NCI-H748 treated with DMSO at 0.1 percent for 48 hours (cell line): ENCODE results near the gene LRRC74A.

ENCODE experiments used
- DNase-seq: peaks from one replicate; lab custom pipeline; 2025; lab: John Stamatoyannopoulos, UW

LRRC74A gene

DNA sequence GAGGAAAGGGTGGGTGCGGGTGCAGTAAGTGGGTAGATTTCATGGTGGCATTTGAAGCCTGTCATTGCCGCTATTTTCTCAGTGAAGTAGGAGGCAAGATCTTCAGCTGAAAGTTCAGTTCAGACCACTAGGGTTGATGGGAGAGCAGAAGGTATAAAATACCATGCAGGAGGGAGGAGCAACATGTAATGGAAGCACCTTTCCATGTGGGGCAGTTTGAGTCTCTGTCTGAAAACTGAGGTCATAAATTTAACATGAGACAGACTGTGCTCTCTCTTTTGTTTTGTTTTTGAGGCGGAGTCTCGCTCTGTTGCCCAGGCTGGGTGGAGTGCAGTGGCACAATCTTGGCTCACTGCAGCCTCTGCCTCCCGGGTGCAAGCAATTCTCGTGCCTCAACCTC, 22.7 kb downstream of the LRRC74A start:
- DNase-seq: no peak

DNA sequence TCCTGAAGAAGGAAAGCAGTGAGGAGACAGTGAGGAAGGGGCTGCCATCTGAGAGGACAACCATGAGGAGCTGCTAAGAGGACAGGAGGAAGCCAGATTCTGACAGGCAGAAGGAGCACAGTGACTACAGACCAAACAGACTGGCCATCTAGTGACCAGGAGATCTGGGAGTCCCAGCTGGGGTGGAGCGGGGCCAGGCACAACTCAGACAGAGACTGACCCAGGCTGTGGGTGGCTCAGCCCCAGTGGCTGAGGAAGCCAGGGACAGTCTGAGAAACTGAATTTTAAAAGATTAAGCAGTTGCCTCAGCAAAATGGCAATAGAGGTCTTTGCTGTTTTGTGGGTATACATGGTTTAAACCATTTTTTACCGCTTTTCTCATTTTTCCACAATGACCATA, 28.9 kb downstream of the LRRC74A start:
- DNase-seq: no peak

DNA sequence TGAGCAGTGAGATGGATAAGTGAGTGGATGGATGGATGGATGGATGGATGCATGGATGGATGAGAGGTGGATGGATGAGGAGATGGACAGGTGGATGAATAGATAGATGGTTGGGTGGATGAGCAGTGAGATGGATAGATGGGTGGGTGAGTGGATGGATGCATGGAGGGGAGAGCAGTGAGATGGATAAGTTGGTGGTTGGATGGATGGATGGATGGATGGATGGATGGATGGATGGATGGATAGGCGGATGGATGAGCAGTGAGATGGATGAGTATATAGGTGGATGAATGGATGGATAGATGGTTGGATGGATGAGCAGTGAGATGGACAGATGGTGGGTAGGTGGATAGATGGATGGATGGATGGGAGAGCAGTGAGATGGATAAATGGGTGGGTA, 30.6 kb downstream of the LRRC74A start:
- DNase-seq: no peak

DNA sequence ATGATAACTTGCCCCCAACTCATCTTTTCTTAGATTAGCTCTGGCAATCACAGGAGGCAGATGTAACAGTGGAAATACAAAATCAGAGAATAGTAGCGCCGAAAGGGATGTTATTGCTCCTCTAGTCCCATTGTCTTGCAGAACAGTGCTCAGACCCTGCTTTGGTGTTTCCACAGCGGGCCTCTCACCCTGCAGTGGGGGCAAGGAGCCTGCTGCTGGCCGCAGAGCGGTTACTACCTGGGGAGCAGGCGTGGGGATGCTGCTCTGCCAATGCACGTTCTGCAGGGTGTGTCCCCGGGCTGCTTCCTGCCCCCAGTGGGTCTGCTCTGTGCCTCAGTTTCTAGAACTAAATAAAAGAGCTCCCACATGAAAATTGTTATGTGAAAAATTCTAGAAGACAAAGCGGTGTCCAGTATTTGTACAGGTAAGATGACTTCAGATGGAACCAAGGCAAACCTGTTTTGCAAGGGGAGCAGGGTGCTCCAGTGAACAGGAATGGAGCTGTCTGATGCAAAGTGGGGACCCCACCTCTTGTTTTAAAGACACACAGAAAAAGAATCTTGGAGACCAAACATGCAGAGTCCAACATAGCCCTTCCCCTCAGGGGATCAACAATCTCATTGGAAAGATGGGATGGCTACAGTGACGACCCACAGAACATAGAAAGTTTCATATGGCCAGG, 35.5 kb downstream of the LRRC74A start:
- no peak for DNase-seq

DNA sequence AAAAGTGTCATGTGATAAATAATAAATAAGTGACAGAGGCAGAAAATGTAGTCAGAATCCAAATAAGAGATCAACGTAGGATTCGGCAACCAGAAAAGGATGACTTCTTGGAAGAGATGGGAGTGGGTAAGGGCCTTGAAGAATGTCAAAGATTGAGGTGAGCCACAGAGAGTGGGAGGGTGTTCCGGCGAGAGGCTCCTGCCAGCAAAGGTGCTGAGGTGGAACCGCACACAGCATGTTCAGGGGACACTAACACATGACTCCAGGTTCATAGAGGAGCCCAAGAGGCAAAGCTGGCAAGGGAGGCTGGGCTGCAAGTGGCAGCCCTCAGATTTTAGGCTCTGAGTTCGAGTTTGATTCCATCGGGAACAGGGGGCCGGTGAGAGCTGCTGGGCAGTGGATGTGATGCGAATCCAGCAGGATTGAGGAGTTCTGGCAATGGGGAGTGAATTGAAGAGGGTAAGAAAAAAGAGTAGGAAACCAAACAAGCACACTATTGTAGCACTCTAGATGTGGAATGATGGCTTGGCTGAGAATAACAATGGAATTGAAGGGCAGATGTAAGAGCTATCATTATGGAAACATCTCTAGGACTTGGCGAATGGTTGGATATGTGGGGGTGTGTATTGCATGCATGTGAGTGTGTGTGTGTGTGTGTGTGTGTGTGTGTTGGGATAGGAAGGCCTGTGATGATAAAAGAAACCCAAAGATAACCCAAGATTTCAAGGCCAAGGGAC, 36.5 kb downstream of the LRRC74A start:
- no peak for DNase-seq

DNA sequence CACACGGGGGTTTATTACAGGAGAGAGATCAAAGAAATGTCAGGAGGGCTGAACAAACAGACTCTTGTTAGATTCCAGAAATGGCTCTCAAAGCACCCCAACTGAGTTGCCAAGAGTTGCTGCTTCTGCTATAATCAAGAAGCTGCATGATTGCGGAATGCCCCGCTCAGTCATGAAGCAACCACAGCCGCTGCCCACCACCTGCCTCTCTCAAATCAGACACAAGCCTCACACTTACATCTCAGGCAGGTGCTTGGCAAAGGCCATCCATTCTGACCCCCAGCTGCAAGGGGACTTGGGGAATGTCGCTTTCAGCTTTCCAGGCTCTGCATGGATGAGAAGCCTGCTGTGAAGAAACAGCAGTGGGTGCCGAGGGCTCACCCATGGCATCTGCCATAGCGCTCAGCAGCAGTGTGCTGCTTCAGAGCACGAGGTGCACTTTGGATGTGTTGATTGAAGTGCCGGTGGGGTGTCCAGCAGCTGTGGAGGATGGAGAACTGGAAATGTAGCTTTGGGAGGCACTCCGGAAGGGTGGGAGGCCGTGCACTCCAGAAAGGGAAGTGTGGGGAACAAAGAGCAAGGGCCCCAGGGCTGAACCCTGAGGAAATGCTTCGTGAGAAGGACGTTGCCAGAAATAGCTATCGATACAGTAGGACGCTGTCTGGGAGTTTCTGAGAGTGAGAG, 37.7 kb downstream of the LRRC74A start:
- DNase-seq: no peak

DNA sequence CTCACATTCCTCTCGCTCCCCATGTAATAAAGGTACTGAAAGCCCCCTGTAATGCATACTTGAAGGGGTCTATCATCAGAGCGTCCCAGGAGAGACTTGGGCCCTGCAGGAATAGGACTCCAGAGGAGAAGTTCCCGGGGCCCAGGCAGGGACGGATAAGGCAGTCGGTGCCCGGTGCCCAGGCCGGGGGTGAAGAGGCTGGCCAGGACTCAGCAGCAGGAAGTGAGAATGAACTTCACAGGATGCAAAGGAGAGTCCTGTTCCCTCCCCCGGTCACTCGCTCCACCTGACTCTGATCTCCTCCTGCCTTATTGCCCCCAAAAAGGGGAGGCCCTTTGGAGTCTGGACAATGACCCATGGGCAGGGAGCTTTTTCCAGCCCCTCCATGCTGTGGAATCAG, 40.2 kb downstream of the LRRC74A start:
- DNase-seq: no peak

DNA sequence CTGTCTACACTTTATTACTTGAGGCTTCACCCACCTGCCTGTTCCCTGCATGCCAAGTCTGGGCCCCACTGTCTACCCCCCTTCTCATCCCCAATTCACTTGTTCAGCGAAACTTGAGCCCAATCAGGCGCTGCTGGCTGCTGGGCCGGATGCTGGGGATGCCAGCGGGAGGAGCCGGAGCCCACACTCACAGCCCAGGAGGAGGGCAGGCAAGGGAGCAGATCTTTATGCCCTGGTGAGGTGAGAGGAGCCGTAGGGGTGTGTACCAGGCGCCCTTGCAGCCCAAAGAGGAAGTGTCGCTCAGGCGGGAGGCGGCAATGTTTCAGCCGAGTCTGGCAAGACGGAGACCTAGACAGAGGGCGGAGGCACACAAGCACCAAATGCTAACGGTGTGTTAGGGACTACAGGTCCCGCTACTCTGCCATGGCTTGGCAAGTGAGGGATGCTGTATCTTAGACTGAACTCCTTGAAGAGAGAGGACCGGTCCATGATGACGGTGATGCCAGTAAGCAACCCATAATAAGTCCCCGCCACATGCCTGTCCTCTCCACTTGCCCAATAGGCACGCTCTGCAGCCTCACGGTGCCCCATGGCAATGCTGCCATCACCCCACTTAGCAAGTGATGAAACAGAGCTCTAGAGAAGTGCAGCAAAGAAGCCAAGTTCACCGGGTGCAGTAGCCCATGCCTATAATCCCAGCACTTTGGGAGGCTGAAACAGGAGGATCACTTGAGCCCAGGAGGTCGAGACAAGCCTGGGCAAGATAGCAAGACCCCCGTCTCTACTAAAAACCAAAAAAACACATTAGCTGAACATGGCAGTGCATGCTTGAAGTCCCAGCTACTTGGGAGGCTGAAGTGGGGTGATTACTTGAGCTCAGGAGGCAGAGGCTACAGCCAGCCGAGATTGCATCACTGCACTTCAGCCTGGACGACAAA, 41.6 kb downstream of the LRRC74A start:
- no peak for DNase-seq

DNA sequence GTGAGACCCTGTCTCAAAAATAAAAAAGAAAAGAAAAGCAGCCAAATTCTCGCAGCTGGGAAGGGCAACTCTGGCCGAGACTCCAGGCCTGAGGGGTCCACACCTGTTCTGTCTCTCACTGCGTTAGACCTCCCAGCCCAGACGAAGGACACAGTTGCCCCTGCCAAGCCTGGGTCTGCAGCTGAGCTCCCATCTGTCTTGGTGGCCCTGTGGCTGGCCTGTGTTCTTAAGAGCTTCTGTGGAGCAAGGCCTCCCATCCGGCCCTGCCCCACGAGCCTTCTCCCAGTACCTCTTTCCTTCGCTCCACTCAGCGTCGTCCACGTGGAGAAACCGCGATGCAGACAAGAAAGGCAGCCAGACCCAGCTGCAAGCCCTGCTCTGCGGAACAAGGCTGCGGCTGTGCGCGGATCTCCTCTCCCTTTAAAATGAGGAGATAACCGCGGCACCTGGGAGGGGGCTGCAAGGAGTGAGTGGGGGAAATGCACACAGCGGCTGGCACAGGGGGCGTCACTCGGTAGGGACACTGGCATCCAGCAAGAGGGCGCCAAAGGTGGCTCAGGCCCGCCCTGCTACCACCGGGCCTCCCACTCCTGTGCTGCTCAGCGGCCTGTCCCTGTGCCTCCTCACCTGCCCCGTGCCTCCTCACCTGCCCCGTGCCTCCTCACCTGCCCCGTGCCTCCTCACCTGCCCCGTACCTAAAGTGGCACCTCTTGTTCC, 42.4 kb downstream of the LRRC74A start:
- DNase-seq: no peak

DNA sequence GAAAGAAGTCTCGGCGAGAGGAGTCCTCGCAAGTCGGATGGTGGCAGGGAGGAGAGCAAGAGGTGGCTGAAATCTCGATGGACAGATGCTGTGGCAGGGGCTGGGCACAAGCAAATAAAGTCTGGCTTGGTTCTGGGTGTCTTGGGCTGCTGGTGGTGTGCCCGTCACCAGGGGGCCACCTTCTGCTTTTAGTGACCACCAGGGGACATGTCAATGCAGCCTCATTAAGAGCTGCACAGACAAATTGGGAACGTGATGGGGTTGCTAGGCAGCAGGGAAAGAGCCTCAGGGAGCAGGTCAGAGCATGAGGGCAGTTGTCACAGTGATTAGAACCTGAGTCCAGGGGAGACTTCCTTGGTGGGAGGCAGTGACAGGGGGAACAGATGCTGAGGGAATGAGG, 44.0 kb downstream of the LRRC74A start:
- no peak for DNase-seq

DNA sequence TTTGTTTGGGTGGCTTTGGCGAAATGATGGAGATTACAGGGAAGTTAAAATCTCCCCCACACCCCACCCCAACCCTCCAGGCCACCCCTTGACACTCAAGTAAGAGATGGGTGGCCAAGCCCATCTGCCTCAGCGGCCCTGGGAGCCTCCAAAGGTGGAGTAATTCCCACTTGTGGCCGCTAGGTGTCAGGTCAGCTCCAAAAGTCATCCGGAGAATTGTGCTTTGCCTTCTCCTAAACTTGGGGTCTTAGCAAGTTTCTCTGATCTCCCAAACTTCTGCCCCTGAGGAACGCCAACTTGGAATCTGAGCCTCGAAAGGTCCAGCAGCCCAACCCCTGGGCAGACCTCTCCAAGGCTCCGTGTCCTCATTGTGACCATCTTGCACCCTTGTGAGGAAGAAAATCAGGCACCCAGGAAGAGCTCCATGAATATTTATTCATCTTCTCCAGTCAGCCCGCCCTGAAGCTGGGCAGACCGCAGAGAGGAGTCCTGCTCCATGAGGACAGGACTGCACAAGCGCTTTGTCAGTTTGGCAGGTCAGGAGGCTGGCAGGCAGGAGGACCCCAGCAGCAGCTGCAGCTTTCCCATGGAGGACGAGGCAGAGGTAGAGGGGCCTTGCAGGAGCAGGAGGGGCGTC, 46.7 kb downstream of the LRRC74A start:
- peak; percentile 40 for DNase-seq

DNA sequence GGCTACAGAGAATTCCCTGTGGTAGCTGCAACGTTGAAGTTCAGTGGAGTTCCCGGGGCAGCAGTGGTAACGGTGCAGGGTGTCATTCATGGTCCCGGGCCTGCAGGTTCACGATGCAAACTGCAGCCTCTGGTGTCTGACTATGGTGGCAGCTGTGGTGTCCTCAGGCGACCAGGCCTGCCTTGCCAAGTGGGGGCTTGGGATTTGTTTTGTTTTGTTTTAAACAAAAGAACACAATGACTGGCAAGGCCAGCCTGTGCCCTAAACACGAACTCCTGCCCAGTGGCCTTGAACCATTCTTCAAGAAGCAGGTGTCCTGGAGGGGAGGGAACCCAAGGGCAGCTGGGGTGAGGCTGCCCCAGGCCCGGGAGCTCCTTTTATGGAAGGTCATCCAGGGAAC, 48.5 kb downstream of the LRRC74A start:
- no peak for DNase-seq

DNA sequence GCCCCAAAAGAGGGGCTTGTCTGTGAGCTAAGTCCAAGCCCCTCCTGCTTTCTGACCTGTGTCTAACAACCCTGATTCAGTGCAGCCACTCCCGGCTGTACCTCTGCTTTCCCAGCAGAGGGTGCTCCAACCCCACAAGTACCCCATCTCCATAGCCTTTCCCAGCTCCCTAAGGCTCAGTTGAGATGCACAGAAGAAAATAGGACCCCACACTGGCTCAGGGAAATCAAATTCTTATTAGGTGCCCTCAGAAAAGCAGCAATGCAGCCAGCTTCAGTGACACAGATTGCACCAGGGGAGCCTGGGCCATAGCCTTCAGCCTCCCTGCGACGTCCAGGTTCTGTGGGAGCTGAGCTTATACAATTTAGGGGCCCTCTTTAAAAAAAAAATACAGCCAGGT, 49.9 kb downstream of the LRRC74A start:
- peak; percentile 34 for DNase-seq

DNA sequence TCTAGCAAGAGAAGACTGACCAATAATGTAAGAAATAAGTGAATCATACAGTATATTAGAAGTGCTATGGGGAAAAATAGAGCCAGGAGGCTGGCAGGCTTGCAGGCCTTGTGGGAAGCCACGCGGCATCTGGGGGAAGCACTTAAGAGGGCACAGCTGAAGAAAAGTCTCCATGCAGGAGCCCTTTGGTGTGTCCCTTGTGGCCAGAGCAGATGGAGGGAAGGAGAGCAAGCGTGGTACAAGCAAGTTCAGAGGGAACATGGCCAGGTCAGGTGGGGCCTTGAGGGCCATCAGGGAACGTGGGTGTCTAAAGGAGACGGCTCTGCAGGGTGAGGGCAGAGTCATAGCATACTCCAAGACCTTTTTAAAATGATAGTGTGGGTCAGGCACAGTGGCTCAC, 51.7 kb downstream of the LRRC74A start:
- DNase-seq: no peak

DNA sequence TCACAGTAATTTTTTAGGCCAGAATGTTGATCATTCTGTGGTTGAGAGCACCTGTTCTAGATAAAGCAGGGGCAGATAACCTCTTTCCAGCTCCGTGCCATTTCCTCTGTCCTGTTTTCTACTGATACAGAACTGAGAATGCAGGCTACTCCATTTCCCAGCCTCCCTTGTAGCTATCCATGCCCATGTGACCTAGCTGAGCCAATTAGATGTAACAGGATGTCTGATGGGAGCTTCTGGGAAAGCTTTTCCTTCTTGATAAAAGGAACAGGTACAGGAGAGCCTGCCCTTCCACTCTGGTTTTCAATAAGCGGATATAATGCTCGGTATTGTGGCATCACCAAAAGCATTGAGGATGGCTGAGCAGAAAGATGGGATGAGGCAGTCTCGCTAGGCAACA, 54.2 kb downstream of the LRRC74A start:
- no peak for DNase-seq

DNA sequence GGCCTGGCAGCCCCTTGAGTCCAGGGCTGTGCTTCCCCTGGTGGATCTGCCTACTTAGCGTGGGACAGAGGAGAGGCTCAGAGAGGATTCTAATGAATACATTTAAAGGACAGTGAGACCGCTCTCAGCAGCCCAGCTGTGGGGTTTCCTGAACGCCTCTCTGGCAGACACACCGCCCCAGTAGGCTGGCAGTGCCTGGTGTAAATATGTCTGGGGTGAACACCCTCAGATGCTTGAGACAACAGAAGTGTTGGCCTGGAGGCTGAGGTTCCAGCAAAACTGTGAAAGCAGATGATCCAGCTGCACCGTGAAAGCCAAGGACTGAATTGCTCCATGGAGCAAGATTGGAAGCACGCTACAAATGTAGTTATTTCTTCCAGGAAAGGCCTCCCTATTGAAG, 55.1 kb downstream of the LRRC74A start:
- no peak for DNase-seq

DNA sequence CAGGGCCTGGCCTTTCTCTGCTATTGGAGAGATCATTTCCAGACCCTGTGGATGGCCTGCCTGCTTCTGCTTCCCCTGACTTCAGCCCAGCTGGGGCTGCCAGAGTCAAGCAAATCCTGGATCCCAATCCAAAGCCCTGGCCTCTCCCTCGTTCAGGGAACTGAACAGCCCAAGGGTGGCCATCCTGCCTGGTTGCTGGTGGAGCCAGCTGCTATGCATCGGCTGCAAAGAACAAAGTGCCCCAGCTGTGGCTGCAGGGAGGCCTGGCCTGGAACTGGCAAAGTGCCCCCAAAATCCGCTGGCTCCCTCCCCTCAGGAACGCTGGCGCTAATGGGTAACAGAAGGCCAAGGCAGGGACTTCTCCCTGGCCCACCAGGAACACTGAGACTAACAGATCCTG, 56.4 kb downstream of the LRRC74A start:
- DNase-seq: no peak

DNA sequence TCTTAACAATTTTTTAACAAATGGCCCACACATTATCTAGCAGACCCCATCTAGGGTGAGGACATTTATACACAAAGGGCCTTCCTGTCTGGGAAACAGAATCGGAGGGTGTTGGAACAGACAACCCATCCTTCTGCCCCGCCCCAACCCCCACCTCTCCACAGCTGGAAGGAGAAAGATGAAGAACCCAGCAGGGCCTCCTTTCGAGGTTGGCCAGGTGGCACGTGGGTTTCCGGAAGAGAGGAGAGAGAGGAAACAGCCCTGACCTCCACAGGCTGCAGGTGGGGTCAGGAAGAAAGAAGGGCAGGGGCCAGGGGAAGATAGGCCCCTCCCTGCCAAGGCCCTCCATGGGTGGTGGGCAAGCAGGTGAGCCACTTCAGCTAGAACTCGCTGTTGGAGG, 57.2 kb downstream of the LRRC74A start:
- no peak for DNase-seq

DNA sequence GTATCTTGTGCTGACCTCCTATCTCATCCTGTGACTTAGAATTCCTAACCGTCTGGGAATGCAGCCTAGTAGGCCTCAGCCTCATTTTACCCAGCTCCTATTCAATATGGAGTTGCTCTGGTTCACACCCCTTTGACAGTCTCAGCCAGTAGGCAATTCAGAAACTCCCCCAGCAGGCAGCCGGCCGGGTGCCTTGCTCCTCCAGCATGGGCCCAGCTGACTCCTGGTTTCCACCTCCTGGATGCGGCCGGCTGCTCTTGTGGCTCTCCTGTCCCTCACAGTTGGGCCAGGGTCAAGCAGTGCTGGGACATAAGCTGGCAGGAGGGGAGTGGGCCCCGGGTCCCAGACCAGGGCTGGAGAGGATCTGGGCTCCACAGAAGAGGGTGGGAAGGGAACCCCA, 58.2 kb downstream of the LRRC74A start:
- DNase-seq: no peak

DNA sequence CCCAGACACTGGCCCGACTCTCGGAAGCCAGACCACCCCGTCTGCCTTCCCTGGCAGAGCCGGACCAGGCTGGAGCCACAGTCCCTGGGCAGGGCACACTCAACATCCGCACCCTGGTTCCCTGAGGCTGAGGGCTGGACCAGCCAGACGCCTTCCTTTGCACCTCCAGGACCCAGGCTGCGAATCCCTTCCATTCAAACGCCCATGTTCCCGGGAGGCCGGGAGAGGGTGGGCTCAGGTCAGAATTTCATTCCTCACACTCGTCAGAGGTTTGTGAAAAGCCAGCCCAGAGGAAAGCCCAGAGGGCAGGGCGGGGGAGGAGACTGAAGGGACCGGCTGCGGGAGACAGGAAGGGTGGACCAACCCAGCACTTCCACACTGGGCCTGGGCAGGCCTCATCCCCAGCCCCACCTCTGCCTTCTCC, 58.7 kb downstream of the LRRC74A start:
- no peak for DNase-seq

DNA sequence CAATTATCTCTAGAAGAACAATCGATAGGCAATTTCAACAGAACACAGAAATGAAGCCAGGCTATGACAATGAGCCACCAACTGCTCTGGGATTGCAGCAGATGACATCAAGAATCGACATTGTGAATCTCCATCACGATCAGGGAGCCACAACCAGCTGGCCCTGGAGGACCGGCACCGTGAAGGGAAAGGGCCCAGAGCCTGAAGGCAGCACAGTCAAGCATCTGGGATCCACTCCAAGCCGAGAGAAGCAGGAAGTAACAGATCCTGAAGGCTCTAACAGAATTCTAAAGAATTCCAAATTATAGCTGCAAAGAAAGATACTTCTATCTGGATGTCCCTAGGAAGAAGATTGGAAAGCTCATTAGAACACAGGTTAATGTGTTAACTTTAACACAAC, 61.0 kb downstream of the LRRC74A start:
- no peak for DNase-seq
